HPDE6-E6E7 (cell line): Measurements from ENCODE around the gene CDK13.
A peak's percentile ranks its signal among the peaks of the same experiment; 100 is the strongest.
"Not testable (repeated sequence)": the region's sequence is repeated elsewhere in the genome, so short reads cannot be mapped to it uniquely, and the experiment has no call there.

Source experiments
- DNase-seq: peaks from one replicate; pipeline ENCODE4 v3.0.0; 2011; ENCODE audit warnings: missing footprints; ENCODE audit errors: extremely low spot score

Gene CDK13

GRCh38 chr7:39949971-39950472 is at the start of gene CDK13:
CDK13 (plus strand) TSS chr7:39950256; CDS start chr7:39950642, 386 bp downstream.
- no peak for DNase-seq

- DNase-seq, result no peak
These were observed 46.0 kb upstream of the CDK13 start for GRCh38 chr7:39904077-39904486.

- DNase-seq, result no peak
These were observed 41.9 kb upstream of the CDK13 start for GRCh38 chr7:39908141-39908540.

GRCh38 chr7:39908973-39909372 is 41.1 kb upstream of the CDK13 start:
- no peak for DNase-seq

- no peak for DNase-seq
These were observed 40.5 kb upstream of the CDK13 start for GRCh38 chr7:39909526-39909925.

GRCh38 chr7:39910108-39910869 is 39.8 kb upstream of the CDK13 start:
- no peak for DNase-seq

- no peak for DNase-seq
These were observed 38.9 kb upstream of the CDK13 start for GRCh38 chr7:39911167-39911566.

- DNase-seq, result not testable (repeated sequence)
These were observed 34.2 kb upstream of the CDK13 start for GRCh38 chr7:39915847-39916246.

- DNase-seq, result no peak
These were observed 30.4 kb upstream of the CDK13 start for GRCh38 chr7:39919646-39920045.

GRCh38 chr7:39921506-39922175 is 28.4 kb upstream of the CDK13 start:
- no peak for DNase-seq

- no peak for DNase-seq
These were observed 27.5 kb upstream of the CDK13 start for GRCh38 chr7:39922580-39922979.

GRCh38 chr7:39923091-39923490 is 27.0 kb upstream of the CDK13 start:
- no peak for DNase-seq

- no peak for DNase-seq
These were observed 25.9 kb upstream of the CDK13 start for GRCh38 chr7:39924122-39924521.

GRCh38 chr7:39926111-39926510 is 23.9 kb upstream of the CDK13 start:
- no peak for DNase-seq

- DNase-seq, result no peak
These were observed 23.0 kb upstream of the CDK13 start for GRCh38 chr7:39927018-39927417.

- no peak for DNase-seq
These were observed 15.9 kb upstream of the CDK13 start for GRCh38 chr7:39934132-39934531.

- no peak for DNase-seq
These were observed 13.3 kb upstream of the CDK13 start for GRCh38 chr7:39936761-39937160.

- peak; percentile 64 for DNase-seq
These were observed 12.5 kb upstream of the CDK13 start for GRCh38 chr7:39937366-39938153.

GRCh38 chr7:39942883-39943282 is 7.2 kb upstream of the CDK13 start:
- DNase-seq, result no peak

- DNase-seq, result no peak
These were observed 3.4 kb upstream of the CDK13 start for GRCh38 chr7:39946693-39947092.

- no peak for DNase-seq
These were observed 1.6 kb upstream of the CDK13 start for GRCh38 chr7:39948375-39948955.
